ENCODE data around the gene NTM.

The NTM gene

DNA sequence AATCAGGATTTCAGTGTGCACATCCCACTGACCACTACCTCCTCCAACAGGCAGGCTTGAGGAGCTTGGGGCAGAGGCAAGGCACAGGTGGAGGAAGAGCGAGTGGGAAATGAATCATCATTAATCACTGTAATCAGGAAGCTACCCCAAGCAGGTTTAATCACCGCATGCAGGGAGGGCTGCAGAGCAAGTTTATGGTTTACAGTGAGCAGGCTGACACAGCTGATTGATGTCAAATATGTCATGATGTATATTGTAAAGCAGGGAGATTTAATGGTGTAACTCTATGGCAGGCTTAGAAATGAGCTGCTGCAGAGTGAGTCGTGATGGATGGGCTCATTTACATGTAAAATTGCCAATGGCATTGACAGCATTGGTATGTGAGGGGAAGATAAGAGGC is 441.0 kb downstream of the NTM start:
- TF ChIP-seq POLR2A (IDR thresholded peaks at IDR 0.05; ENCODE audit: low read depth, low read length), result no peak
- TF ChIP-seq POLR2AphosphoS5 (IDR thresholded peaks at IDR 0.05; ENCODE audit: low read depth, low read length), result no peak
- TF ChIP-seq TAF1 (IDR thresholded peaks at IDR 0.05; ENCODE audit: borderline replicate concordance, low read depth, low read length), result no peak
- no peak for DNase-seq (ENCODE audit: insufficient read length)
- no peak for FAIRE-seq

DNA sequence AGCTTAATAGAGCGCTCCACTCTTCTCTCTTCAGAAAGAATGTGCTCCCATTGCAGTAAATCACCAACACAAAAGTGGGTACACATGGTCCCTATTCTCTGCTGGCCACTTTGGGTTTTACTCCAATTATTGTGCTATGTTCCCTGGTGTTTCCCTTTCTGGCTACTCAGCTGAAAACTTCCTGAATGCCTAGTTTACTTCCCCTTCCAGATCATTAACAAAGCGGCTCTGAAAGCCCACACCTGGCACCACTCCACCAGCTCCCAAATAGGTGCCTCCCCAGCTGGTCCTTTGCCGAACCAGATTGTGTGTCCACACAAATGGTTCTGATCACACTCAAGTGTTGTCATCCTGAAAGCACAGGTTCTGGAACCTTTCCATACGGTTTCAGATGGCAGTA is 443.7 kb downstream of the NTM start:
- DNase-seq (ENCODE audit: insufficient read length) (no peak), FAIRE-seq (no peak)
- no peak for TF ChIP-seq TAF1 (IDR thresholded peaks at IDR 0.05; ENCODE audit: borderline replicate concordance, low read depth, low read length)
- TF ChIP-seq POLR2AphosphoS5 (IDR thresholded peaks at IDR 0.05; ENCODE audit: low read depth, low read length), result no peak
- TF ChIP-seq POLR2A (IDR thresholded peaks at IDR 0.05; ENCODE audit: low read depth, low read length), result no peak

DNA sequence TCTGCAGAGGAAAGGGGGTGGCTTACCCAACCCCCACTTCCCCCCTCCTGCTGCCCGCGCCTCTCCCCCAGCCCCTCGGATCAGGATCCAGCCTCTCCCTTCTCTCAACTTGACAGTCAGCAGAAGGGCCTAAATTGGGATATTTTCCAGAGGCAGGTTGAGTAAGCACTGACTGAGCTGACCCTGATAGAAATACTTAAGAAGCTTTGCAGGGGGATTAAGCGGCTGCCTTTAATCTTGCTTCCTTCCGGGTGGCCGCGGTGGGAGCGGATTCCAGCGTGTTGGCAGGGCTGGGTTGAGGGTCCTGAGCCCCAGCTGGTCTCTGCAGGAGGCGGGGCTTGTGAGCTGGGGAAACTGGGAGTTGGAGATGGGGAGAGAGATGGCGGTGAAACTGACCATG is 445.2 kb downstream of the NTM start:
- FAIRE-seq, result no peak
- DNase-seq (ENCODE audit: insufficient read length), result no peak
- TF ChIP-seq POLR2A (IDR thresholded peaks at IDR 0.05; ENCODE audit: low read depth, low read length) (no peak), POLR2AphosphoS5 (IDR thresholded peaks at IDR 0.05; ENCODE audit: low read depth, low read length) (no peak), TAF1 (IDR thresholded peaks at IDR 0.05; ENCODE audit: borderline replicate concordance, low read depth, low read length) (no peak)

DNA sequence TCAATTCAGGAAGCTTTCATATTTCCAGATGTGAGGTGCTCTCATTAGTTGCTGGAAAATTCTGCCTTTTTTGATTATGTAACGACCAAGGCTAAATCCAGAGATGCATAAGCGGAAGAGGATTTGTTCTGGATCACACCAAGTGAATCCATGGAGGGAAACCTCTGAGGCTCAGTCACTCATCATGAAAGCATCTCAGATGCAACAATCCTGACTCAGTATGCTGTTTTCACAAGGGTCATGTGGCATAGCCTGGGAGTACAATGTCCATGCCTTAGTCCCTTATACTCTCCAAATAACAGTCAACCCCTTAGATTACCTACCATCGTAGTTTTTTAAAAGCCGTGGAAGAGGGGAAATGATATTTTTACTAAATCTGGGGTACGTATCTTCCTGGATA is 445.6 kb downstream of the NTM start:
- DNase-seq (ENCODE audit: insufficient read length), result no peak
- TF ChIP-seq POLR2AphosphoS5 (IDR thresholded peaks at IDR 0.05; ENCODE audit: low read depth, low read length), result no peak
- TF ChIP-seq TAF1 (IDR thresholded peaks at IDR 0.05; ENCODE audit: borderline replicate concordance, low read depth, low read length), result no peak
- no peak for TF ChIP-seq POLR2A (IDR thresholded peaks at IDR 0.05; ENCODE audit: low read depth, low read length)
- FAIRE-seq, result no peak

DNA sequence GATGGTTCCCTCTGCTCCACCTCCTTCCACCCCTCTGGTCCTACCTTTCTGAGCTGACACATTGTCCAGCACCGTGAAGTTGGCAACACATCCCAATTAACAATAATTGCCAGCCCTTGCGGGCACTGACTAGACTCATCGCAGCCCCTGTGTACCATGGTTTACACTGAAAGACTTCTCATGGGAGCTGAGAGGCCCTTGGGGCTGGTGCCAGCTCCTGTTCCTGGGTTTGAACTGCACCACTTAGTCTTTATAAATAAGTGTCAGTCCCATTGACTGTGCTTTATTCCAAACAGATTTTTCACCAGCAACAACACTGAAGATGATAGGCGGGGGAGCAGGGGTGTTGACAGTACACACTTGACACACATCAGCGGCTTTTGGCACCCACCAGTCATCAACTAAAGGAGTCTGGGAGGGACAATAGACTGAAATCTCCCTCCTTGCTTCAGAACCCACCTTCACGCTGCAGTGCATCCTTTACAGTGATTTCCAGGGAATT is 447.3 kb downstream of the NTM start:
- TF ChIP-seq POLR2A (IDR thresholded peaks at IDR 0.05; ENCODE audit: low read depth, low read length), result no peak
- no peak for TF ChIP-seq POLR2AphosphoS5 (IDR thresholded peaks at IDR 0.05; ENCODE audit: low read depth, low read length)
- no peak for TF ChIP-seq TAF1 (IDR thresholded peaks at IDR 0.05; ENCODE audit: borderline replicate concordance, low read depth, low read length)
- no peak for FAIRE-seq
- DNase-seq (ENCODE audit: insufficient read length), result no peak

DNA sequence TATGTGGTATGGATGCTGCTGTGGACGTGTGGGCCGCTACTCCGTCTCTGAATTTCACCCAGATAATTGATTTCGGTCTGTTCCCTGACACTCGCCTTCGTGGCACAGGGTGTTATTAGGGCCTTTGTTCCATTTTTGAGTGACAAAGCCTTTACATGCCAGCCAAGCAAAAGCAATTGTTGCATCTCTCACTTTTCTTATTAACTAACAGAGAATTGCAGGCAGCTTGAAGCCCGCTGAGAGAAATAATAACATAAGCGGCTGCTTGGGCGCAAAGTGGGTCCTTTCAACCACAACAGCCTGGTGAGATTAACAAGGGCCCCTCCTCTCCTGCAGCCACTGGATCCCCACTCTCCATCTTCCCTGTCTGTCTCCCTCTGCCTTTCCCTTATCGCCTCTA is 449.4 kb downstream of the NTM start:
- no peak for DNase-seq (ENCODE audit: insufficient read length)
- FAIRE-seq, result no peak
- TF ChIP-seq POLR2AphosphoS5 (IDR thresholded peaks at IDR 0.05; ENCODE audit: low read depth, low read length) (no peak), TAF1 (IDR thresholded peaks at IDR 0.05; ENCODE audit: borderline replicate concordance, low read depth, low read length) (no peak), POLR2A (IDR thresholded peaks at IDR 0.05; ENCODE audit: low read depth, low read length) (no peak)

DNA sequence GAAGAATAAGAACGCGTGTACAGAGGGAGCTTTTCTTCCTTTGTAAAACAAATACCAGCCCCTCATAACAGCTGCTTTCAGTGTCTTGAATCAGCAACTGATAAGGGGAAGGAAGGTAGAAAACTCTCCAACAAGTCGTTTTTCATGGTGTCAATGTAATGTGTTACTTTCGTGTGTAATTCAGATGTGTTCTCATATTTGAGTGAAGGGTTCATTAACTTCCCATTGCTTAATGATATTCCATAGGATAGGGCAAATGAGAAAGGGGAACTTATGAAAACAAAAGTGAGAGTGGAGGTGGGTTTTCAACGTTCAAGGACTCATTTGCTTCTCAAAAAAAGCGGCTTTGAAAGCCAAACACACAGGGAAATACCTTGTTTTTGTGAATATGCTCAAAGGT is 452.1 kb downstream of the NTM start:
- no peak for TF ChIP-seq POLR2AphosphoS5 (IDR thresholded peaks at IDR 0.05; ENCODE audit: low read depth, low read length)
- no peak for TF ChIP-seq TAF1 (IDR thresholded peaks at IDR 0.05; ENCODE audit: borderline replicate concordance, low read depth, low read length)
- FAIRE-seq (no peak), DNase-seq (ENCODE audit: insufficient read length) (no peak)

DNA sequence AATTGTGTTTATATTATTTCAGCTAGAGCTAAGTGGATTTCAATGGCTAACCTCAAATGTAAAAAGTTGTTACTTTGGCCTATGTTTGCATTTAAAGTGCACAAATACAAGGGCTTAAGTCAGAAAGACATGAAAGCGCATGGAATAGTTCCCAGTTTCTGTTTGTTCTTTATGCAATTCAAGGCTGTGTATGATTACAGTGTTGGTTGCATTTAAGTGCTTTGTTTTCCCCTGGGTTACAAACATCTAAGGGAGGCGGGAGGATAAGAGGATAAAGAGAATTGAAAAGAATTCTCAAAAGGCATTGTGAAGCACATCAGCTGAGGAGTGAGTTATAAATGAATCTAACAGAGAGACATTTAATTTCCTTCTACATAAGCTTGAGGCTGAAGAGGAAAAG is 453.4 kb downstream of the NTM start:
- DNase-seq (ENCODE audit: insufficient read length), result no peak
- no peak for FAIRE-seq
- TF ChIP-seq POLR2A (IDR thresholded peaks at IDR 0.05; ENCODE audit: low read depth, low read length), result no peak
- TF ChIP-seq TAF1 (IDR thresholded peaks at IDR 0.05; ENCODE audit: borderline replicate concordance, low read depth, low read length), result no peak
- no peak for TF ChIP-seq POLR2AphosphoS5 (IDR thresholded peaks at IDR 0.05; ENCODE audit: low read depth, low read length)

DNA sequence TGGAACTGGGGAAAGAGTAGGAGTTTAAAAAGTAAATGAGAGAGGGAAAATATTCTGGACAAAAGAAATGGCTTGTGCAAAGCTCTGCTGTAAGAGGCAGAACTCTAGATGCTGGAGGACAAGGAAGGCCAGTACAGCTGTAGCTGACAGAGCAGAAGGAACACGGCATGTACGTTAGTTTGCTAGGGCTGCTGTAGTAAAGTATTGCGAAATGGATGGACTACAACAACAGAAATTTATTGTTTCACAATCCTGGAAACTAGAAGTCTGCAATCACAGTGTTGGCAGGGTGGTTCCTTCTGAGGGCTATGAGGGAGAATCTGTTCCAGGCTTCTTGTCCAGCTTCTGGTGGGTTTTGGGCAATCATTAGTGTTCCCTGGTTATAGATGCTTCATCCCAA is 454.4 kb downstream of the NTM start:
- FAIRE-seq (no peak), DNase-seq (ENCODE audit: insufficient read length) (no peak)
- no peak for TF ChIP-seq TAF1 (IDR thresholded peaks at IDR 0.05; ENCODE audit: borderline replicate concordance, low read depth, low read length)
- TF ChIP-seq POLR2A (IDR thresholded peaks at IDR 0.05; ENCODE audit: low read depth, low read length), result no peak
- no peak for TF ChIP-seq POLR2AphosphoS5 (IDR thresholded peaks at IDR 0.05; ENCODE audit: low read depth, low read length)

DNA sequence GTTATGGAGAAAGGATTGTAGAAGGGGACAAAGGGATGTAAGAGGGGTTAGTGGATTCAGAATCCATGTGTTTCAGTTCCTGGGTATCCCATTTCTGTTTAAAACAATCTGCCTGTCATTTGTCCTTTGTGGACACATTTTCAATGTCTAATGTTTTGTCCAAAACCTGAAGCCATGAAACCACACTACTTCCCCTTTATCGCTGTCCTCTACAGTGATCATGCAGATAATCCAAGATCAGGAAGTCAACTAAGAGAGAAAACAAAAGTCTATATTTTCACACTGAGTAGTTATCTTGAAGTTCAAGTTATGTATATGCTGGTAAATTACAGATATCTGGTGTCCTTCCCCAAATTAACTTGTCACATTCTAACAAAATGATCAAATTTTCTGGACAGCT is 457.0 kb downstream of the NTM start:
- TF ChIP-seq POLR2AphosphoS5 (IDR thresholded peaks at IDR 0.05; ENCODE audit: low read depth, low read length) (no peak), POLR2A (IDR thresholded peaks at IDR 0.05; ENCODE audit: low read depth, low read length) (no peak), TAF1 (IDR thresholded peaks at IDR 0.05; ENCODE audit: borderline replicate concordance, low read depth, low read length) (no peak)
- FAIRE-seq (no peak), DNase-seq (ENCODE audit: insufficient read length) (no peak)

DNA sequence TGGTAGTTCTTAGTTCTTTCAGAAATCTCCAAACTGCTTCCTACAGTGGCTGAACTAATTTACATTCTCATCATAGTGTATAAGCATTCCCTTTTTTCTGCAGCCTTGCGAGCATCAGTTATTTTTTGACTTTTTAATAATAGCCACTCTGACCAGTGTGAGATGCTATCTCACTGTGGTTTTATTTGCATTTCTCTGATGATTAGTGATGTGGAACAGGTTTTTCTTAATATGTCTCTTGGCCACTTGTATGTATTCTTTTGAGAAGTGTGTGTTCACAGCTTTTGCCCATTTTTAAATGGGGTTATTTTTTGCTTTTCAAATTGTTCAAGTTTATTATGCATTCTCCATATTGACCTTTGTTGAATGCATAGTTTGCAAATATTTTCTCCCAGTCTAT is 459.3 kb downstream of the NTM start:
- DNase-seq (ENCODE audit: insufficient read length) (no peak), FAIRE-seq (no peak)
- TF ChIP-seq POLR2A (IDR thresholded peaks at IDR 0.05; ENCODE audit: low read depth, low read length) (no peak), TAF1 (IDR thresholded peaks at IDR 0.05; ENCODE audit: borderline replicate concordance, low read depth, low read length) (no peak), POLR2AphosphoS5 (IDR thresholded peaks at IDR 0.05; ENCODE audit: low read depth, low read length) (no peak)

DNA sequence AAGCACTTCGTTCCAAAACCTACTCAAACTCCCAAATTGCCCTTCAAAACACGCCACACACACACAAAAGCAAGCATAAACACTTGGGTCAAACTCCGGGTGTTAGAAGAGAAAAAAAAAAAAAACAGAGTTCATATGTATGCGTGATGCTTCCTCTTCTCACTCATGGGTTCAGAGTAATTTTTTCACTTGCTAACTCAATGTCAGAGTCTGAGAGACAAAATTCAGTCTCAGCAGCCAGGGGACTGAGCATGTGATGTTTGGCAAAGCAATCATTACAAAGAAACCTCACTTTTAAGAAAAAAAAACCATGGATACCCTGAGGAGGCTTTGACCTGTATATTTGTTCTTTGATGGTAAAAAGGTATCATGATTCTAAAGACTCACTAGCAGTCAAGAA is 461.7 kb downstream of the NTM start:
- TF ChIP-seq POLR2A (IDR thresholded peaks at IDR 0.05; ENCODE audit: low read depth, low read length) (no peak), TAF1 (IDR thresholded peaks at IDR 0.05; ENCODE audit: borderline replicate concordance, low read depth, low read length) (no peak), POLR2AphosphoS5 (IDR thresholded peaks at IDR 0.05; ENCODE audit: low read depth, low read length) (no peak)
- FAIRE-seq (no peak), DNase-seq (ENCODE audit: insufficient read length) (no peak)

DNA sequence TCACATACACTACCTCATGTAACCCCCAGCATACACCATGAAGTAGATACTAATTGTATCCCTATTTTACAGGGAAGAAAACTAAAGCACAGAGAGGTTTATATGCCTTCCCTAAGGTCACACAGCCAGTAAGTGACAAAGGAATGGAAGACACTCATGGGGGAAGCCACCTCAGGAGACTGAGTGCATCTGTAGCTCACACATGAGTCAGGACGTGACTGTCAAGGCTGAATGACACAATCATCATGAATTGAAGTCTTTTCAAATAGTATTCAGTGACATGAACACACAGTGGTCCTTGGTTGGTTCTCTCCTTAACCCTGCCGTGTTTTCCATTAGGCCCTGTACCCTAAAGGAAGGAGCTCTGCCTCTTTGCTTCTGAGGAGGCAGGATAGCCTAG is 463.0 kb downstream of the NTM start:
- FAIRE-seq (no peak), DNase-seq (ENCODE audit: insufficient read length) (no peak)
- TF ChIP-seq TAF1 (IDR thresholded peaks at IDR 0.05; ENCODE audit: borderline replicate concordance, low read depth, low read length) (no peak), POLR2A (IDR thresholded peaks at IDR 0.05; ENCODE audit: low read depth, low read length) (no peak), POLR2AphosphoS5 (IDR thresholded peaks at IDR 0.05; ENCODE audit: low read depth, low read length) (no peak)

Data from GM12892 (cell line).